Fibroblast of lung (primary cell): ENCODE results near the gene CHRNA10. TPM values are rescaled to one million over a fixed set of nuclear protein-coding genes. Genes with fewer than 3 reads are reported as not detected.
A peak's percentile ranks its signal among the peaks of the same experiment; 100 is the strongest.

Source experiments
- DNase-seq, 2 donors: peaks; one replicate each; pipeline versions ENCODE4 v3.0.0 to v3.0.0-alpha.2; 2010; ENCODE audit warnings: low read depth in 2 of 2
- H2AFZ ChIP-seq: 2 replicates; pipeline ENCODE4 v1.5.1; 2012; ENCODE audit warnings: low read length, control low read depth, inconsistent platforms
- H3K27ac ChIP-seq: 2 replicates; pipeline ENCODE4 v1.5.1; 2011; ENCODE audit warnings: low read length, control low read depth; ENCODE audit not compliant: insufficient read depth
- H3K27me3 ChIP-seq: 2 replicates; pipeline ENCODE4 v1.5.1; 2011; ENCODE audit warnings: mild to moderate bottlenecking, low read length; ENCODE audit not compliant: control insufficient read depth, insufficient read depth
- H3K36me3 ChIP-seq: 2 replicates; pipeline ENCODE4 v1.5.1; 2011; ENCODE audit warnings: low read length; ENCODE audit not compliant: control insufficient read depth, insufficient read depth
- H3K4me1 ChIP-seq: 2 replicates; pipeline ENCODE4 v1.5.1; 2011; ENCODE audit warnings: low read length; ENCODE audit not compliant: control insufficient read depth, insufficient read depth; ENCODE audit errors: extremely low read depth
- H3K4me2 ChIP-seq: 2 replicates; pipeline ENCODE4 v1.5.1; 2011; ENCODE audit warnings: low read length, control low read depth; ENCODE audit not compliant: insufficient read depth; ENCODE audit errors: extremely low read depth
- H3K4me3 ChIP-seq, 4 experiments: fragments of 200-600 bp in 1 of 4; sonication (generic) in 1 of 4; replicated peaks in 1 of 4; 2 replicates each; pipeline ENCODE4 v1.5.1; 2011 to 2016; ENCODE audit warnings: low read length in 4 of 4, low read depth in 3 of 4, mild to moderate bottlenecking in 3 of 4, control low read depth in 2 of 4, inconsistent platforms in 1 of 4, mixed read lengths in 1 of 4; ENCODE audit not compliant: insufficient read depth in 1 of 4; ENCODE audit errors: control extremely low read depth in 1 of 4
- H3K79me2 ChIP-seq: 2 replicates; pipeline ENCODE4 v1.5.1; 2012; ENCODE audit warnings: mild to moderate bottlenecking, low read length, inconsistent platforms; ENCODE audit not compliant: control insufficient read depth, insufficient read depth
- H3K9ac ChIP-seq: 2 replicates; pipeline ENCODE4 v1.5.1; 2011; ENCODE audit warnings: mild to moderate bottlenecking, low read length, control low read depth; ENCODE audit not compliant: insufficient read depth
- H3K9me3 ChIP-seq: 2 replicates; pipeline ENCODE4 v1.5.1; 2012; ENCODE audit warnings: low read depth, low read length; ENCODE audit not compliant: control insufficient read depth, insufficient read depth
- H4K20me1 ChIP-seq: 2 replicates; pipeline ENCODE4 v1.5.1; 2011; ENCODE audit warnings: low read length; ENCODE audit not compliant: control insufficient read depth, insufficient read depth; ENCODE audit errors: extremely low read depth
- EZH2 ChIP-seq: IDR thresholded peaks from 2 replicates; pipeline ENCODE4 v1.5.1; 2012; ENCODE audit warnings: low read length, control low read depth, mild to moderate bottlenecking; ENCODE audit errors: missing control alignments
- polyA plus RNA-seq, 2 donors: library from polyadenylated mRNA; depleted of rRNA in 1 of 2; stranded (reverse) in 1 of 2; unstranded in 1 of 2; fragments of >200 nt; gene quantifications; 2 replicates each; pipeline ENCODE4 v1.2.1, GENCODE V29; 2011 to 2012; ENCODE audit warnings: missing spikeins in 1 of 2
- total RNA-seq: library from RNA; depleted of rRNA; stranded (reverse); fragments of >200 nt; gene quantifications from 2 replicates; pipeline ENCODE4 v1.2.1, GENCODE V29; 2014
- TF ChIP-seq, protein P1 (sequence below), 2 donors: IDR thresholded peaks in 1 of 2; conservative IDR thresholded peaks in 1 of 2; 1 replicate in 1 of 2; 2 replicates in 1 of 2; pipeline ENCODE4 v1.5.1; 2011 to 2012; ENCODE audit warnings: low read length in 2 of 2, control low read depth in 1 of 2, inconsistent platforms in 1 of 2, low read depth in 1 of 2, mild to moderate bottlenecking in 1 of 2

CHRNA10 gene
- total and polyA plus RNA-seq, 2 donors (not counting 1 experiment from before 2014, with no cell fraction given): 0.16 to 0.50 TPM

DNA sequence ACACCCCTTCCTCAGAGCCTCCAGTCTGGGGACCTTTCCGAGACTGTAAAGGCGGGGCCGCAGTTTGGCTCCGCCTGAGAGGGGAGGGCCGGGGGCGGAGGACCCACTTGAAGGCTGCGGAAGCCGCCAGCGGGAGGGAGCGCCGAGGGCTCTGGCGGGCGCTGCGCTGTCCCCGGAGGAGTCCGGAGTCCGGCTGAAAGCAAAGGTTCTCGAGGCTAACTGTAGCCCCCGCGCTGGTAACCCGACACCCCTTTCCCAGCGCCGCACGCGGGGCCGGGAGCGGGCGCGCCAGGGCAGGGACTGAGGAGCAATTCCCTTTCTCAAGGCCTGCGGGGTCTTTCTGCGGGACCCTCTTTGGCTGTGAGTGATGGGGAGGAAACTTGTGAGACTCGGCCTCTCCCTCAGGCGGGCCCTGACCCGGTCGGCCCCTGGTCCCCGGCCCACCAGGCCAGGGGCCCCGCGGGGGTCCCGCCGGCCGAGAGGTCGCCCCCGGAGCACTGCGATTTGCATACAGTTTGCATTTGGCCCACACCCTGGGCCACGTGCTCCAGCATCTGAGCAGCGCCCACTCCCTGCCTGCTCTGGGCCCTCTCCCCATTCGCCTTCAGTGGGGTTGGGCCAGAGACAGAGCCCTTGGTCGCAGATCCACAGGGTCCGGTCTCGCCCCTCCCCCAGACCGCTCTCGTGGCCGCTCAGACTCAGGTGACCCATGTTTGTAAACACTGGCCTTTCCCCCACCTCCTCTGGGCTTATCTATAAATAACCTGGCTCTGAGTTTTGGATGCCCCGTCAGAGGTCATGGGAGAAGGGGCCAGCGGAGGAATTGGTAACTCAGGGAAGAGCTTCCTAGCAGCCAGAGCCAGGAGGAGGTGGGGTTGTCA lies 28.9 kb downstream of the CHRNA10 start:
- Histone ChIP-seq H3K4me3 (peak overlapping the region; percentile 46 to 58 (median 48)), H3K79me2 (no peaks in the 10 kb centered on the region), H3K27me3 (peaks cover 4% of the 10 kb centered on the region), H3K9ac (peak overlapping the region; percentile 16), H3K4me2 (peak overlapping the region; percentile 93), H3K9me3 (no peaks in the 10 kb centered on the region), H4K20me1 (no peaks in the 10 kb centered on the region), H3K27ac (no peak overlapping the region), H3K4me1 (no peaks in the 10 kb centered on the region), H3K36me3 (no peaks in the 10 kb centered on the region), H2AFZ (peak overlapping the region; percentile 13)
- TF ChIP-seq, protein P1, sequence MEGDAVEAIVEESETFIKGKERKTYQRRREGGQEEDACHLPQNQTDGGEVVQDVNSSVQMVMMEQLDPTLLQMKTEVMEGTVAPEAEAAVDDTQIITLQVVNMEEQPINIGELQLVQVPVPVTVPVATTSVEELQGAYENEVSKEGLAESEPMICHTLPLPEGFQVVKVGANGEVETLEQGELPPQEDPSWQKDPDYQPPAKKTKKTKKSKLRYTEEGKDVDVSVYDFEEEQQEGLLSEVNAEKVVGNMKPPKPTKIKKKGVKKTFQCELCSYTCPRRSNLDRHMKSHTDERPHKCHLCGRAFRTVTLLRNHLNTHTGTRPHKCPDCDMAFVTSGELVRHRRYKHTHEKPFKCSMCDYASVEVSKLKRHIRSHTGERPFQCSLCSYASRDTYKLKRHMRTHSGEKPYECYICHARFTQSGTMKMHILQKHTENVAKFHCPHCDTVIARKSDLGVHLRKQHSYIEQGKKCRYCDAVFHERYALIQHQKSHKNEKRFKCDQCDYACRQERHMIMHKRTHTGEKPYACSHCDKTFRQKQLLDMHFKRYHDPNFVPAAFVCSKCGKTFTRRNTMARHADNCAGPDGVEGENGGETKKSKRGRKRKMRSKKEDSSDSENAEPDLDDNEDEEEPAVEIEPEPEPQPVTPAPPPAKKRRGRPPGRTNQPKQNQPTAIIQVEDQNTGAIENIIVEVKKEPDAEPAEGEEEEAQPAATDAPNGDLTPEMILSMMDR (conservative IDR thresholded peaks at IDR 0.05 in 1 of 2, IDR thresholded peaks at IDR 0.05 in 1 of 2; ENCODE audit: low read depth in 1 of 2, low read length in 2 of 2): no peak
- no peak for TF ChIP-seq EZH2
- DNase-seq: peak; percentile 63 to 82

DNA sequence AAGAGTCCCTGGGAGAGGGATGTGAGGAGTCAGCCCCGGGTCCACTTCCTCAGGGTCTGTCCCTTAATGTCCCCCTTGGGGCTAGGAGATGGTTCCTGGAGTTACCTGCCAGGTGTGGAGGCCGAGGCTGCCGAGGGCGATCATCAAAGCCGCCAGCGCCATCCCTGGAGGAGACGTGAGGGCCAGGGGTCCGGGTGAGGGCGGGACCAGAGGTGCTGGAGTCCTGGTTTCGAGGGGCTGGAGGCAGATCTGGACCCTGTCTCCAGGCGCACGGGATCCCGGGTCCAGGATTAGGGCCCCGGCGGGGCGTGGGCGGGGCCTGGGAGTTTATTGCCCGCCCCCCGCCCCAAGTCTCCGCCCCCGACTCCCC lies 29.5 kb downstream of the CHRNA10 start, which contains the start of gene ART5:
Gene ART5 (minus strand): TSS at position 292 of the 370 bp plus-strand sequence. CDS start 130 bp downstream, at position 162.
- Histone ChIP-seq H3K4me2 (peak within 1 kb of the TSS; percentile 93), H3K79me2 (no peaks in the 10 kb centered on the region), H3K36me3 (no peaks in the 10 kb centered on the region), H3K9me3 (no peaks in the 10 kb centered on the region), H3K27me3 (peaks cover 4% of the 10 kb centered on the region), H4K20me1 (no peaks in the 10 kb centered on the region), H2AFZ (peak within 1 kb of the TSS; percentile 13), H3K4me1 (no peaks in the 10 kb centered on the region), H3K4me3 (peak within 1 kb of the TSS; percentile 46 to 58 (median 48)), H3K27ac (no peak within 1 kb of the TSS), H3K9ac (peak within 1 kb of the TSS; percentile 16)
- DNase-seq: no peak
- TF ChIP-seq EZH2: no peak
- TF ChIP-seq, protein P1 (conservative IDR thresholded peaks at IDR 0.05 in 1 of 2, IDR thresholded peaks at IDR 0.05 in 1 of 2; ENCODE audit: low read depth in 1 of 2, low read length in 2 of 2): no peak

GRCh38 chr11:3641191-3641590 lies 30.0 kb downstream of the CHRNA10 start:
- H4K20me1 ChIP-seq: no peaks in the 10 kb centered on the region
- no peak overlapping the region for H2AFZ ChIP-seq
- no peaks in the 10 kb centered on the region for H3K4me1 ChIP-seq
- H3K4me2 ChIP-seq: no peak overlapping the region
- no peaks in the 10 kb centered on the region for H3K36me3 ChIP-seq
- H3K79me2 ChIP-seq: no peaks in the 10 kb centered on the region
- H3K27ac ChIP-seq: no peak overlapping the region
- no peak for DNase-seq
- no peak overlapping the region for H3K4me3 ChIP-seq
- H3K9ac ChIP-seq: no peak overlapping the region
- TF ChIP-seq EZH2: no peak
- TF ChIP-seq, protein P1 (conservative IDR thresholded peaks at IDR 0.05 in 1 of 2, IDR thresholded peaks at IDR 0.05 in 1 of 2; ENCODE audit: low read depth in 1 of 2, low read length in 2 of 2): no peak
- H3K27me3 ChIP-seq: peaks cover 4% of the 10 kb centered on the region
- no peaks in the 10 kb centered on the region for H3K9me3 ChIP-seq
